Measurements from ENCODE around the gene AFF2. TPM values are rescaled to one million over a fixed set of nuclear protein-coding genes. Genes with fewer than 3 reads are reported as not detected.

AFF2 gene
- total RNA-seq, 3 donors from 2014 or later: 4.6 to 41.0 (median 5.7) TPM

DNA sequence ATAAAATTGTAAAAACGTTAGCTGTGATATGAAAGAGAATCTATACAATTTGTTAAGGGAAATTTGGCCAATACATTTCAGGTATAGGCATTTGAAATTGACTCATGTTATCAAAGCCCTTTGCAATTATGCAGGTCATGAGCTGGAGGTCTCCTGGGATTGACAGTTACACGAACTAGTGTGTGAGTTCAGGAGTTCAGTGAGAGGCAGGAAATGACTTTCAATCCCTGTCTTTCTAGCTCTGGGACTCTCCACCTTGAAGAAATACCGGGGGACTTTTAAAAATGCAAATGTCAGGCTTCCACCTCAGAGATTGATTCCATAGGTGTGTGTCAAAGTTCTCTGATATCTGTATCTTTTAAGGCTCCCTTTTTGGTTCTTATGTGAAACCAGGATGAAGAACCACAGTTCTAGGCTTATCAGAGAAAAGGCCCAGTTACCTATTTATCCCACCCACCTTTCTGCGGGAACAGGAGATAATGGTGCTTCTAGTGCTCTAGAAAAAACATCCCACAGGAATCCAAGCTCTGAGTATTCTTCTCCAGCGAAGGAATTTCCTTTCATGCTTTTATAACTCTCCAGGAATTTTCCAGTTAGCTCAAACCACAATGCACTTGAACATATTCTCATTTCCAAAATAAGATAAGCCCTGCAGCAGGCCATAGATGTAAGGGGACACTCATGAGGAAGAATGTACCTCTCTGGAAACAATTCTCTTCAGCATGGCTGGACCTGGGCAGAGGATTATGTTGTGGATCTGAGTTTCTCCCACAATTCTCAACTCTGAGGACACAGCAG, 503.6 kb downstream of the AFF2 start:
- no peaks in the 10 kb centered on the region for H3K36me3 ChIP-seq
- no peak for DNase-seq (ENCODE audit: low spot score in 2 of 2)
- H3K4me1 ChIP-seq: no peaks in the 10 kb centered on the region
- H3K27ac ChIP-seq: no peak overlapping the region
- intact Hi-C loops (cut with DNase I; ENCODE audit: low total_unique reads): no loop called here
- no peaks in the 10 kb centered on the region for H3K9me3 ChIP-seq
- peaks cover 0 to 3% of the 10 kb centered on the region in 2 donors for H3K27me3 ChIP-seq
- TF ChIP-seq POLR2AphosphoS5 (IDR thresholded peaks at IDR 0.05): no peak
- TF ChIP-seq, protein P1, sequence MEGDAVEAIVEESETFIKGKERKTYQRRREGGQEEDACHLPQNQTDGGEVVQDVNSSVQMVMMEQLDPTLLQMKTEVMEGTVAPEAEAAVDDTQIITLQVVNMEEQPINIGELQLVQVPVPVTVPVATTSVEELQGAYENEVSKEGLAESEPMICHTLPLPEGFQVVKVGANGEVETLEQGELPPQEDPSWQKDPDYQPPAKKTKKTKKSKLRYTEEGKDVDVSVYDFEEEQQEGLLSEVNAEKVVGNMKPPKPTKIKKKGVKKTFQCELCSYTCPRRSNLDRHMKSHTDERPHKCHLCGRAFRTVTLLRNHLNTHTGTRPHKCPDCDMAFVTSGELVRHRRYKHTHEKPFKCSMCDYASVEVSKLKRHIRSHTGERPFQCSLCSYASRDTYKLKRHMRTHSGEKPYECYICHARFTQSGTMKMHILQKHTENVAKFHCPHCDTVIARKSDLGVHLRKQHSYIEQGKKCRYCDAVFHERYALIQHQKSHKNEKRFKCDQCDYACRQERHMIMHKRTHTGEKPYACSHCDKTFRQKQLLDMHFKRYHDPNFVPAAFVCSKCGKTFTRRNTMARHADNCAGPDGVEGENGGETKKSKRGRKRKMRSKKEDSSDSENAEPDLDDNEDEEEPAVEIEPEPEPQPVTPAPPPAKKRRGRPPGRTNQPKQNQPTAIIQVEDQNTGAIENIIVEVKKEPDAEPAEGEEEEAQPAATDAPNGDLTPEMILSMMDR (IDR thresholded peaks at IDR 0.05): no peak
- no peak for TF ChIP-seq POLR2A (IDR thresholded peaks at IDR 0.05)
- H3K4me3 ChIP-seq: no peak overlapping the region

DNA sequence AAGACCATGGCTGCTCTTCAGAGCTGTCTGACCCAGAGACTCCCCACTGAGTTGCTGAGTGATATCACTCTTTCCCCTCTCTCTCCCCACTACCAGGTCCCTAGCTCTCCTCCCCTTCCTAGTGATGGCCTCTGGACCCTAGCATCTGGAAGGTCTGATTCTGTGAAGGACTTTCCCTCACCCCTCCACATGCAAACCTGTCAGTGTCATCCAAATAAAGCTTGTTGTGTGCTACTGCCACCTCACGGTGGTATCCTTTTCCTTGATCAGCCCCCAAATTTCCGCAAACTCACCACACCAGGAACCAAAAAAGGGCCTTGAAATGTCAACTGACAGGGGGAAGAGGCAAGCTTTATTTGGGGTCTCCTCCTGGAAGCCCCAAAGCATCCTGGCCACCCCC, 504.5 kb downstream of the AFF2 start:
- Histone ChIP-seq H3K9me3 (no peaks in the 10 kb centered on the region), H3K27me3 (peaks cover 0 to under 1% of the 10 kb centered on the region in 2 donors), H3K36me3 (no peaks in the 10 kb centered on the region), H3K4me3 (no peak overlapping the region), H3K27ac (no peak overlapping the region), H3K4me1 (no peaks in the 10 kb centered on the region)
- no peak for DNase-seq (ENCODE audit: low spot score in 2 of 2)
- intact Hi-C loops (cut with DNase I; ENCODE audit: low total_unique reads): no loop called here
- TF ChIP-seq, protein P1 (IDR thresholded peaks at IDR 0.05): no peak
- no peak for TF ChIP-seq POLR2AphosphoS5 (IDR thresholded peaks at IDR 0.05)
- no peak for TF ChIP-seq POLR2A (IDR thresholded peaks at IDR 0.05)

DNA sequence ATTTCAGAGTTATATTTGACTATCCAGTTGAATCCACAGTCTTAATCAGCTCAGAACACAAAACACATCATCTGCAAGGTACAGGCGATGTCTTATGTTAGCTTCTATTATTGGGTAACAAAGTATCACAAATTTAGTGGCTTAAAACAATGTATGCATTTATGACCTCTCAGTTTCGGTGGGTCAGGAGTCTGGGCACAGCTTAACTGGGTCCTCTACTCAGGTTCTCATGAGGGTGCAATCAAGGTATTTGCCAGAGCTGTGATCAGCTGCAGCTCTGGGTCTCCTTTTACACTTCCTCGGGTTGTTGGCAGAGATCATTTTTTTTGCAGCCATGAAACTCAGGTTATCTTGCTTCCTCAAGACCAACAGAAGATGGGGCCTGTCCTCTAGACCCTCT, 505.8 kb downstream of the AFF2 start:
- Histone ChIP-seq H3K27me3 (no peaks in the 10 kb centered on the region), H3K4me3 (no peak overlapping the region), H3K9me3 (no peaks in the 10 kb centered on the region), H3K27ac (no peak overlapping the region), H3K36me3 (no peaks in the 10 kb centered on the region), H3K4me1 (no peaks in the 10 kb centered on the region)
- no peak for DNase-seq (ENCODE audit: low spot score in 2 of 2)
- intact Hi-C loops (cut with DNase I; ENCODE audit: low total_unique reads): no loop called here
- no peak for TF ChIP-seq POLR2A (IDR thresholded peaks at IDR 0.05)
- no peak for TF ChIP-seq POLR2AphosphoS5 (IDR thresholded peaks at IDR 0.05)
- TF ChIP-seq, protein P1 (IDR thresholded peaks at IDR 0.05): no peak

DNA sequence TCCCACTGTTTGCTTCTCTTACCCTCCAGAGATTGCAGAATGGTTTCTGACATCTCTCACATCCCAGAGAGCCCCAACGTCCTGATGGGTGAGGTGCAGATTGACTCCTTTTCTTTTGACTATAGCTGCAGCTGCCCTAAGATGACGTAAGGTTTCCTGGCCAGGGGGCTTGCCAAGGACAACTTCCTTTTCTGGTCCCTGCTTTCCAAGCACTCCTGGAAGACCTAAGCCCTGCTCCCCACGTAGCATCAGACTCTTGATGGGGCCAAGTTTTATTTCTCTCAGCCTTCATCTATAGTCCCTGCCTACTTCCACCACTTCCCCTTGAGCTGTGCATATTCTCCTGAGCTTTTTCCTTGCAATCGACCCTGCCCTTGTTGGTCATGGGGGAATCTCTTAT, 507.0 kb downstream of the AFF2 start:
- no peak for DNase-seq (ENCODE audit: low spot score in 2 of 2)
- Histone ChIP-seq H3K27ac (no peak overlapping the region), H3K4me1 (no peaks in the 10 kb centered on the region), H3K27me3 (no peaks in the 10 kb centered on the region), H3K4me3 (no peak overlapping the region), H3K36me3 (no peaks in the 10 kb centered on the region), H3K9me3 (no peaks in the 10 kb centered on the region)
- intact Hi-C loops (cut with DNase I; ENCODE audit: low total_unique reads): no loop called here
- TF ChIP-seq POLR2A (IDR thresholded peaks at IDR 0.05): no peak
- no peak for TF ChIP-seq POLR2AphosphoS5 (IDR thresholded peaks at IDR 0.05)
- TF ChIP-seq, protein P1 (IDR thresholded peaks at IDR 0.05): no peak

DNA sequence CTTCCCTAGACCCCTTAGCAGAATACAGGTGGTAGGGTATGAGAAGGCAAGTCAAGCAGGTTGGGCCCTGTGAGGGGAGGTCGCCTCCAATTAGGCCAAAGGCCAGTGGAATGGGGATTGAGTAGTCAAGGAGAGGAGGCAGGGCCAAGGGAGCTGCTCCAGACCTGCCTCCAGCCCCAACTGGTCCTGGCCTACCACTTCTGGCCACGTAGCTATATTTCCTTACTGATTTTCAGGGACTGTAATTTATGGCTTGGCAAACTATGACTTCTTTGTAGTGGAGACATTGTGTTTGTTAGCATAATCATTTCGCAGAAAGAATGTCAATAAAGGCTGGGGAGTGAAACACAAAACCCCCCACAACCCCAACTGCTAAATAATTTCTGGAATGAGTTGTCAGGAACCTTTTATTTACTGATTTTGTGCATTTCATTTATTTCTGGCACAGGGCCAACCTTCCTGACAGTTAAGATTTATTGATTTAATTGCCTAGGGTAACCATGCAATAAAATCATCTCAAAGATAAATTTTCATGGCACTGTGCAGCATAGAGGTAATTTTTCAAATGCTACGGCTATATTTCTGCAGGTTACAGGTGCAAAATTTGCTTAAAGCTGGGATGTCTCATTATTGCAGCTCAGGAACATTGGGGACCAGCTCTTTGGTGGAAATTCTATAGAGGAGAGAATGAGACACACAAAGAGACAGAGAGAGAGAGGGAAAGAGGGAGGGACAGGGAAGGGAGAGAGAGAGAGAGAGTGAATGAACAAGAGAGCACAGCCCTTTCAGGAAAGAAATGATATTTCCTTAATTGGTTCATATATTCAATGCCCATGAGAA, 509.8 kb downstream of the AFF2 start:
- Histone ChIP-seq H3K27me3 (no peaks in the 10 kb centered on the region), H3K9me3 (no peaks in the 10 kb centered on the region), H3K27ac (no peak overlapping the region), H3K36me3 (no peaks in the 10 kb centered on the region), H3K4me1 (no peaks in the 10 kb centered on the region), H3K4me3 (no peak overlapping the region)
- DNase-seq (ENCODE audit: low spot score in 2 of 2): no peak
- intact Hi-C loops (cut with DNase I; ENCODE audit: low total_unique reads): no loop called here
- TF ChIP-seq, protein P1 (IDR thresholded peaks at IDR 0.05): no peak
- TF ChIP-seq POLR2AphosphoS5 (IDR thresholded peaks at IDR 0.05): no peak
- no peak for TF ChIP-seq POLR2A (IDR thresholded peaks at IDR 0.05)
